K562 (cell line): ENCODE data around the gene CLIP1. TPM values are rescaled to one million over a fixed set of nuclear protein-coding genes. Genes with fewer than 3 reads are reported as not detected.

ENCODE experiments used
- DIDO1 ChIP-seq: fragments of 450-650 bp; IDR thresholded peaks from 2 replicates; pipeline ENCODE4 v1.6.1; 2016; ENCODE audit warnings: low read depth, missing biosample characterization, missing genetic modification characterization
- GABPA ChIP-seq: fragments of 200-800 bp; sonication (Bioruptor generic); conservative IDR thresholded peaks from 2 replicates; pipeline ENCODE4 v1.6.1; 2016; ENCODE audit warnings: low read depth, missing genetic modification characterization, missing compliant biosample characterization
- HMGN3 ChIP-seq: IDR thresholded peaks from 2 replicates; pipeline ENCODE4 v1.6.1; 2011; ENCODE audit warnings: borderline replicate concordance, low read depth, mild to moderate bottlenecking, mixed read lengths, low read length; ENCODE audit not compliant: insufficient read length; ENCODE audit errors: extremely low read depth
- NCOA4 ChIP-seq: fragments of 450-650 bp; IDR thresholded peaks from 2 replicates; pipeline ENCODE4 v1.6.1; 2018; ENCODE audit warnings: mild to moderate bottlenecking; ENCODE audit not compliant: partially characterized antibody
- NFE2L1 ChIP-seq: fragments of 450-650 bp; IDR thresholded peaks from 2 replicates; pipeline ENCODE4 v1.6.1; 2016; ENCODE audit warnings: missing genetic modification characterization, low read depth, mild to moderate bottlenecking, missing compliant biosample characterization, moderate library complexity, borderline replicate concordance
- NRF1 ChIP-seq, 2 experiments: fragments of 450-650 bp; IDR thresholded peaks in 1 of 2; conservative IDR thresholded peaks in 1 of 2; 2 replicates each; pipeline ENCODE4 v1.6.1; 2014; ENCODE audit warnings: mild to moderate bottlenecking in 2 of 2
- RBM34 ChIP-seq: fragments of 200-400 bp; formaldehyde crosslinking; IDR thresholded peaks from 2 replicates; pipeline ENCODE4 v1.6.1; 2018; ENCODE audit warnings: low read length, borderline replicate concordance; ENCODE audit not compliant: insufficient read depth
- TBP ChIP-seq: optimal IDR thresholded peaks from 2 replicates; pipeline ENCODE3; 2011; ENCODE audit warnings: low read depth, low read length, improper control_type of control experiment
- polyA plus RNA-seq, 8 experiments: library from polyadenylated mRNA; depleted of rRNA in 4 of 8; stranded (reverse) in 5 of 8; unstranded in 3 of 8; fragments of >200 nt; fragmentation: Nextera tagmentation in 2 of 8; fragmentation: Illumina TruSeq in 1 of 8; extraction: Ambion mirVana in 2 of 8; extraction: Trizol in 1 of 8; gene quantifications; 2 replicates each; pipeline versions ENCODE4 v1.2.1 to v1.2.3, GENCODE V29; 2011 to 2014; ENCODE audit warnings: inconsistent platforms in 1 of 8, missing spikeins in 1 of 8
- total RNA-seq, 7 experiments: library from RNA; depleted of rRNA in 6 of 7; stranded (reverse); fragments of >200 nt in 6 of 7; fragmentation: Illumina TruSeq in 2 of 7; extraction: Trizol in 2 of 7; gene quantifications; 2 replicates each; pipeline versions ENCODE4 v1.2.1 to v1.2.3, GENCODE V29; 2011 to 2021; ENCODE audit warnings: low replicate concordance in 1 of 7
- TF ChIP-seq, protein P1 (sequence below): fragments of 200-800 bp; sonication (Bioruptor generic); IDR thresholded peaks from 2 replicates; pipeline ENCODE4 v1.6.1; 2016; ENCODE audit warnings: missing genetic modification characterization, missing compliant biosample characterization
- TF ChIP-seq, protein P2 (sequence below): fragments of 450-650 bp; IDR thresholded peaks from 2 replicates; pipeline ENCODE4 v1.6.1; 2016; ENCODE audit warnings: mild to moderate bottlenecking
- TF ChIP-seq, protein P3 (sequence below): fragments of 250-450 bp; sonication (Bioruptor Pico); IDR thresholded peaks from 2 replicates; pipeline ENCODE4 v1.4.0; 2020

Gene CLIP1
- total and polyA plus RNA-seq, 9 of the 15 experiments (the other 6 are each of a cell fraction or from before 2014, with no cell fraction given): 5.8 to 33.9 (median 27.6) TPM

DNA sequence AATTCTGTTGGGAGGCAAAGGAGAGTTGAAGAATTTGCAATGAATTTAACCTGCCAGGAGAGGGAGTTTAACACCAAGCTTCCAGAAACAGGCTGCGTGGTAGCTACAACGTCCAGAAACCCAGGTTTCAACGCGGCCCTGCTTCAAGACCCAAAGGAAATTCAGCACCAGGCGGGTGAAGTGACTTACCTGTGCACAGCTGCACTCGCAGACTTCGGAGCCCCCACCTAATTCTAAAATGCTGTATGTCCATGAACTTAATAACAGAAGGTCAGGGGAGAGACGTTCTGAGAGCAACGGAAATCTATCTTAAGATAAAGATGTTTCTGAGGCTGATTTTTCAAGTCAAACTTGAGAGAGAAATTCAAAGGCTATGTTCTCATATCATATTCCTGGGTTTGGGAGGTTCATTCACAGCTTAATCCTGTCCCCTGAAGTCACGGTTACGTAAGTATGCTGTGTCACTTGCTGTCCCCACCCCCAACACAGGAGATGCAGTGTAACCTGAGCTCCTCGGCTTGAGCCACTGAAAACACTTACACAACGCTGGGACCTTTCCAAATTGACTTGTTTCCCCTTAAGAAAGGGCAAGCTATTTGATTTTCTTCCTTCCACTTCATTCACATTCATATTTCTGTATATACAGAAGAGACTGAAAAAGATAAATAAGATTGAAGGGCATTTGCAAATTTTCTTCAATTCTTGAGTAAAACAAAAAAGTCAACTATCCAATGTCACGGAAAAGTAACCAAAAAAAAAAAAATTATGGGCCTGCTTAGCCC lies 22.7 kb downstream of the CLIP1 start (continued):
- TF ChIP-seq NCOA4: no peak
- peak; percentile 24; the same call in 1 of the 2 replicates for TF ChIP-seq GABPA (tag)
- no peak for TF ChIP-seq HMGN3
- TF ChIP-seq NFE2L1 (tag): no peak
- TF ChIP-seq, protein P1, sequence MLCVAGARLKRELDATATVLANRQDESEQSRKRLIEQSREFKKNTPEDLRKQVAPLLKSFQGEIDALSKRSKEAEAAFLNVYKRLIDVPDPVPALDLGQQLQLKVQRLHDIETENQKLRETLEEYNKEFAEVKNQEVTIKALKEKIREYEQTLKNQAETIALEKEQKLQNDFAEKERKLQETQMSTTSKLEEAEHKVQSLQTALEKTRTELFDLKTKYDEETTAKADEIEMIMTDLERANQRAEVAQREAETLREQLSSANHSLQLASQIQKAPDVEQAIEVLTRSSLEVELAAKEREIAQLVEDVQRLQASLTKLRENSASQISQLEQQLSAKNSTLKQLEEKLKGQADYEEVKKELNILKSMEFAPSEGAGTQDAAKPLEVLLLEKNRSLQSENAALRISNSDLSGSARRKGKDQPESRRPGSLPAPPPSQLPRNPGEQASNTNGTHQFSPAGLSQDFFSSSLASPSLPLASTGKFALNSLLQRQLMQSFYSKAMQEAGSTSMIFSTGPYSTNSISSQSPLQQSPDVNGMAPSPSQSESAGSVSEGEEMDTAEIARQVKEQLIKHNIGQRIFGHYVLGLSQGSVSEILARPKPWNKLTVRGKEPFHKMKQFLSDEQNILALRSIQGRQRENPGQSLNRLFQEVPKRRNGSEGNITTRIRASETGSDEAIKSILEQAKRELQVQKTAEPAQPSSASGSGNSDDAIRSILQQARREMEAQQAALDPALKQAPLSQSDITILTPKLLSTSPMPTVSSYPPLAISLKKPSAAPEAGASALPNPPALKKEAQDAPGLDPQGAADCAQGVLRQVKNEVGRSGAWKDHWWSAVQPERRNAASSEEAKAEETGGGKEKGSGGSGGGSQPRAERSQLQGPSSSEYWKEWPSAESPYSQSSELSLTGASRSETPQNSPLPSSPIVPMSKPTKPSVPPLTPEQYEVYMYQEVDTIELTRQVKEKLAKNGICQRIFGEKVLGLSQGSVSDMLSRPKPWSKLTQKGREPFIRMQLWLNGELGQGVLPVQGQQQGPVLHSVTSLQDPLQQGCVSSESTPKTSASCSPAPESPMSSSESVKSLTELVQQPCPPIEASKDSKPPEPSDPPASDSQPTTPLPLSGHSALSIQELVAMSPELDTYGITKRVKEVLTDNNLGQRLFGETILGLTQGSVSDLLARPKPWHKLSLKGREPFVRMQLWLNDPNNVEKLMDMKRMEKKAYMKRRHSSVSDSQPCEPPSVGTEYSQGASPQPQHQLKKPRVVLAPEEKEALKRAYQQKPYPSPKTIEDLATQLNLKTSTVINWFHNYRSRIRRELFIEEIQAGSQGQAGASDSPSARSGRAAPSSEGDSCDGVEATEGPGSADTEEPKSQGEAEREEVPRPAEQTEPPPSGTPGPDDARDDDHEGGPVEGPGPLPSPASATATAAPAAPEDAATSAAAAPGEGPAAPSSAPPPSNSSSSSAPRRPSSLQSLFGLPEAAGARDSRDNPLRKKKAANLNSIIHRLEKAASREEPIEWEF: no peak
- TF ChIP-seq, protein P2, sequence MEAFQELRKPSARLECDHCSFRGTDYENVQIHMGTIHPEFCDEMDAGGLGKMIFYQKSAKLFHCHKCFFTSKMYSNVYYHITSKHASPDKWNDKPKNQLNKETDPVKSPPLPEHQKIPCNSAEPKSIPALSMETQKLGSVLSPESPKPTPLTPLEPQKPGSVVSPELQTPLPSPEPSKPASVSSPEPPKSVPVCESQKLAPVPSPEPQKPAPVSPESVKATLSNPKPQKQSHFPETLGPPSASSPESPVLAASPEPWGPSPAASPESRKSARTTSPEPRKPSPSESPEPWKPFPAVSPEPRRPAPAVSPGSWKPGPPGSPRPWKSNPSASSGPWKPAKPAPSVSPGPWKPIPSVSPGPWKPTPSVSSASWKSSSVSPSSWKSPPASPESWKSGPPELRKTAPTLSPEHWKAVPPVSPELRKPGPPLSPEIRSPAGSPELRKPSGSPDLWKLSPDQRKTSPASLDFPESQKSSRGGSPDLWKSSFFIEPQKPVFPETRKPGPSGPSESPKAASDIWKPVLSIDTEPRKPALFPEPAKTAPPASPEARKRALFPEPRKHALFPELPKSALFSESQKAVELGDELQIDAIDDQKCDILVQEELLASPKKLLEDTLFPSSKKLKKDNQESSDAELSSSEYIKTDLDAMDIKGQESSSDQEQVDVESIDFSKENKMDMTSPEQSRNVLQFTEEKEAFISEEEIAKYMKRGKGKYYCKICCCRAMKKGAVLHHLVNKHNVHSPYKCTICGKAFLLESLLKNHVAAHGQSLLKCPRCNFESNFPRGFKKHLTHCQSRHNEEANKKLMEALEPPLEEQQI: no peak; the same call in 1 of the 2 replicates
- TF ChIP-seq DIDO1 (tag): peak; percentile 14; the same call in 1 of the 2 replicates
- TF ChIP-seq, protein P3, sequence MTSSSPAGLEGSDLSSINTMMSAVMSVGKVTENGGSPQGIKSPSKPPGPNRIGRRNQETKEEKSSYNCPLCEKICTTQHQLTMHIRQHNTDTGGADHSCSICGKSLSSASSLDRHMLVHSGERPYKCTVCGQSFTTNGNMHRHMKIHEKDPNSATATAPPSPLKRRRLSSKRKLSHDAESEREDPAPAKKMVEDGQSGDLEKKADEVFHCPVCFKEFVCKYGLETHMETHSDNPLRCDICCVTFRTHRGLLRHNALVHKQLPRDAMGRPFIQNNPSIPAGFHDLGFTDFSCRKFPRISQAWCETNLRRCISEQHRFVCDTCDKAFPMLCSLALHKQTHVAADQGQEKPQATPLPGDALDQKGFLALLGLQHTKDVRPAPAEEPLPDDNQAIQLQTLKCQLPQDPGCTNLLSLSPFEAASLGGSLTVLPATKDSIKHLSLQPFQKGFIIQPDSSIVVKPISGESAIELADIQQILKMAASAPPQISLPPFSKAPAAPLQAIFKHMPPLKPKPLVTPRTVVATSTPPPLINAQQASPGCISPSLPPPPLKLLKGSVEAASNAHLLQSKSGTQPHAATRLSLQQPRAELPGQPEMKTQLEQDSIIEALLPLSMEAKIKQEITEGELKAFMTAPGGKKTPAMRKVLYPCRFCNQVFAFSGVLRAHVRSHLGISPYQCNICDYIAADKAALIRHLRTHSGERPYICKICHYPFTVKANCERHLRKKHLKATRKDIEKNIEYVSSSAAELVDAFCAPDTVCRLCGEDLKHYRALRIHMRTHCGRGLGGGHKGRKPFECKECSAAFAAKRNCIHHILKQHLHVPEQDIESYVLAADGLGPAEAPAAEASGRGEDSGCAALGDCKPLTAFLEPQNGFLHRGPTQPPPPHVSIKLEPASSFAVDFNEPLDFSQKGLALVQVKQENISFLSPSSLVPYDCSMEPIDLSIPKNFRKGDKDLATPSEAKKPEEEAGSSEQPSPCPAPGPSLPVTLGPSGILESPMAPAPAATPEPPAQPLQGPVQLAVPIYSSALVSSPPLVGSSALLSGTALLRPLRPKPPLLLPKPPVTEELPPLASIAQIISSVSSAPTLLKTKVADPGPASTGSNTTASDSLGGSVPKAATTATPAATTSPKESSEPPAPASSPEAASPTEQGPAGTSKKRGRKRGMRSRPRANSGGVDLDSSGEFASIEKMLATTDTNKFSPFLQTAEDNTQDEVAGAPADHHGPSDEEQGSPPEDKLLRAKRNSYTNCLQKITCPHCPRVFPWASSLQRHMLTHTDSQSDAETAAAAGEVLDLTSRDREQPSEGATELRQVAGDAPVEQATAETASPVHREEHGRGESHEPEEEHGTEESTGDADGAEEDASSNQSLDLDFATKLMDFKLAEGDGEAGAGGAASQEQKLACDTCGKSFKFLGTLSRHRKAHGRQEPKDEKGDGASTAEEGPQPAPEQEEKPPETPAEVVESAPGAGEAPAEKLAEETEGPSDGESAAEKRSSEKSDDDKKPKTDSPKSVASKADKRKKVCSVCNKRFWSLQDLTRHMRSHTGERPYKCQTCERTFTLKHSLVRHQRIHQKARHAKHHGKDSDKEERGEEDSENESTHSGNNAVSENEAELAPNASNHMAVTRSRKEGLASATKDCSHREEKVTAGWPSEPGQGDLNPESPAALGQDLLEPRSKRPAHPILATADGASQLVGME (CRISPR knock-in tag): no peak
- 0 out of 4 replicates have a peak, but pooled peaks of 1 of the 2 experiments have one; percentile 8 for TF ChIP-seq NRF1 (conservative IDR thresholded peaks at IDR 0.05 in 1 of 2, IDR thresholded peaks at IDR 0.05 in 1 of 2)
- no peak for TF ChIP-seq RBM34
- peak; percentile 69 for TF ChIP-seq TBP
